ENCODE data around the gene IKZF5.

IKZF5 gene

DNA sequence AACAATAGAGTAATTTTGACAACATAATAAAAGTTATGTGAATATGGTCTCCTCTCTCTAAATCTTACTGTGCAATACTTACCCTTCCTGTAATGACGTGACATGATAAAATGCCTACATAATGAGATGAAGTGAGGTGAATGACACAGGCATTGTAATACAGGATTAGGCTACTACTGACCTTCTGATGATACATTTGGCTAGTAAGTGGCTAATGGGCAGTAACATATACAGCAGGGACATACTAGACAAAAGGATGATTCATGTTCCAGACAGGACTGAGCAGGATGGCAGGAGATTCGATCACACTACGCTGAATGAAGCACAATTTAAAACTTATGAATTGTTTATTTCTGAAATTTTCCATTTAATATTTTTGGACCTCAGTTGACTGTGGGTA, 59.3 kb downstream of the IKZF5 start:
- TF ChIP-seq, protein P1, sequence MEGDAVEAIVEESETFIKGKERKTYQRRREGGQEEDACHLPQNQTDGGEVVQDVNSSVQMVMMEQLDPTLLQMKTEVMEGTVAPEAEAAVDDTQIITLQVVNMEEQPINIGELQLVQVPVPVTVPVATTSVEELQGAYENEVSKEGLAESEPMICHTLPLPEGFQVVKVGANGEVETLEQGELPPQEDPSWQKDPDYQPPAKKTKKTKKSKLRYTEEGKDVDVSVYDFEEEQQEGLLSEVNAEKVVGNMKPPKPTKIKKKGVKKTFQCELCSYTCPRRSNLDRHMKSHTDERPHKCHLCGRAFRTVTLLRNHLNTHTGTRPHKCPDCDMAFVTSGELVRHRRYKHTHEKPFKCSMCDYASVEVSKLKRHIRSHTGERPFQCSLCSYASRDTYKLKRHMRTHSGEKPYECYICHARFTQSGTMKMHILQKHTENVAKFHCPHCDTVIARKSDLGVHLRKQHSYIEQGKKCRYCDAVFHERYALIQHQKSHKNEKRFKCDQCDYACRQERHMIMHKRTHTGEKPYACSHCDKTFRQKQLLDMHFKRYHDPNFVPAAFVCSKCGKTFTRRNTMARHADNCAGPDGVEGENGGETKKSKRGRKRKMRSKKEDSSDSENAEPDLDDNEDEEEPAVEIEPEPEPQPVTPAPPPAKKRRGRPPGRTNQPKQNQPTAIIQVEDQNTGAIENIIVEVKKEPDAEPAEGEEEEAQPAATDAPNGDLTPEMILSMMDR (IDR thresholded peaks at IDR 0.05): no peak
- Histone ChIP-seq H3K9me3 (no peaks in the 10 kb centered on the region), H3K4me1 (ENCODE audit: control insufficient read depth in 1 of 2, insufficient read depth in 1 of 2, low read depth in 1 of 2, low read length in 1 of 2) (peaks cover 7 to 16% of the 10 kb centered on the region in 2 experiments), H3K27ac (no peak overlapping the region), H3K36me3 (peaks cover 19% of the 10 kb centered on the region), H3K4me3 (ENCODE audit: low read depth in 1 of 2, low read length in 1 of 2) (no peak overlapping the region), H3K27me3 (peaks cover under 1% of the 10 kb centered on the region)
